K562 (cell line): Measurements from ENCODE around the gene METTL14. TPM values are rescaled to one million over a fixed set of nuclear protein-coding genes. Genes with fewer than 3 reads are reported as not detected.

ENCODE experiments used
- ATAC-seq: fragments of 200-7000 bp; cut with Tn5 transposase; 3 replicates; pipeline ENCODE4 v1.9.1; 2020; ENCODE audit warnings: moderate library complexity
- BruUV-seq: library from RNA; stranded (reverse); fragments of 400-500 nt; replicated peaks from 2 replicates; lab custom pipeline; 2021; lab: Mats Ljungman, UMichigan
- CTCF ChIA-PET: fragments of 300-600 bp; formaldehyde crosslinking; extraction: SDS; loops from one replicate; lab custom pipeline; 2021; ENCODE audit warnings: low intra/inter-chr PET ratio; lab: Yijun Ruan, JAX
- POLR2A ChIA-PET: fragments of 300-600, 350-650 bp; sonication (Branson Sonifier 250); formaldehyde crosslinking; extraction: SDS; loops from one replicate; lab custom pipeline; 2021; ENCODE audit warnings: antibody characterized with exemption, inconsistent platforms; lab: Yijun Ruan, JAX
- DNase-seq, 4 experiments: peaks; one replicate each; pipeline versions ENCODE4 v3.0.0 to v3.0.0-alpha.2; 2011 to 2018; ENCODE audit warnings: low spot score in 3 of 4, mixed read lengths in 3 of 4; ENCODE audit errors: extremely low read depth in 1 of 4
- FAIRE-seq: peaks from 2 replicates; lab custom pipeline; 2011; peaks lifted over from hg19 to GRCh38; lab: Jason Lieb, UNC
- H2AFZ ChIP-seq: 2 replicates; pipeline ENCODE4 v1.6.0; 2011; ENCODE audit warnings: low read depth, low read length, control low read depth, inconsistent platforms
- H3K27ac ChIP-seq: fragments of 200-600 bp; 3 replicates; pipeline ENCODE4 v1.8.0; 2011; ENCODE audit warnings: low read depth, mild to moderate bottlenecking, control low read depth, inconsistent platforms, low read length, moderate library complexity, mixed read lengths; ENCODE audit errors: extremely low read depth
- H3K27me3 ChIP-seq, 2 experiments: fragments of 300-600 bp in 1 of 2; 2 replicates in 1 of 2; 3 replicates in 1 of 2; pipeline versions ENCODE4 v1.6.0 to v1.8.0; 2011; ENCODE audit warnings: inconsistent platforms in 2 of 2, low read length in 2 of 2, mild to moderate bottlenecking in 1 of 2, mixed read lengths in 1 of 2, moderate library complexity in 1 of 2; ENCODE audit not compliant: control insufficient read depth in 2 of 2, insufficient read depth in 2 of 2
- H3K36me3 ChIP-seq: fragments of 300-600 bp; 3 replicates; pipeline ENCODE4 v1.8.0; 2011; ENCODE audit warnings: mild to moderate bottlenecking, low read length, inconsistent platforms; ENCODE audit not compliant: control insufficient read depth, insufficient read depth
- H3K4me1 ChIP-seq, 2 experiments: fragments of 200-600 bp in 1 of 2; replicated peaks in 1 of 2; 2 replicates in 1 of 2; 3 replicates in 1 of 2; pipeline versions ENCODE4 v1.5.1 to v1.8.0; 2011; ENCODE audit warnings: inconsistent platforms in 2 of 2, low read length in 2 of 2, mild to moderate bottlenecking in 1 of 2, mixed read lengths in 1 of 2, moderate library complexity in 1 of 2; ENCODE audit not compliant: control insufficient read depth in 2 of 2, insufficient read depth in 2 of 2
- H3K4me2 ChIP-seq: 2 replicates; pipeline ENCODE4 v1.6.1; 2011; ENCODE audit warnings: low read length, control low read depth, inconsistent platforms, mixed read lengths; ENCODE audit not compliant: insufficient read depth
- H3K4me3 ChIP-seq: fragments of 200-600 bp; sonication (generic), shearing (Covaris generic); 2 replicates; pipeline ENCODE4 v1.5.1; 2016; ENCODE audit warnings: control low read depth, inconsistent platforms
- H3K79me2 ChIP-seq: fragments of 200-600 bp; 3 replicates; pipeline ENCODE4 v1.8.0; 2011; ENCODE audit warnings: low read length, inconsistent platforms; ENCODE audit not compliant: control insufficient read depth, insufficient read depth
- H3K9ac ChIP-seq, 2 experiments: 2 replicates each; pipeline versions ENCODE4 v1.6.0 to v1.6.1; 2011; ENCODE audit warnings: low read depth in 2 of 2, low read length in 2 of 2, control low read depth in 1 of 2, inconsistent platforms in 1 of 2, mild to moderate bottlenecking in 1 of 2, mixed read lengths in 1 of 2; ENCODE audit not compliant: insufficient read depth in 1 of 2
- H3K9me1 ChIP-seq: one replicate; pipeline ENCODE4 v1.6.0; 2011; ENCODE audit warnings: inconsistent platforms, mild to moderate bottlenecking, low read length, moderate library complexity; ENCODE audit not compliant: control insufficient read depth, insufficient read depth
- H3K9me3 ChIP-seq: replicated peaks from 2 replicates; pipeline ENCODE4 v1.5.1; 2011; ENCODE audit warnings: low read depth, low read length, inconsistent platforms; ENCODE audit not compliant: control insufficient read depth, insufficient read depth
- H4K20me1 ChIP-seq: replicated peaks from 2 replicates; pipeline ENCODE4 v1.6.1; 2011; ENCODE audit warnings: low read length, inconsistent platforms, mixed read lengths; ENCODE audit not compliant: control insufficient read depth, insufficient read depth
- HDAC6 ChIP-seq: IDR thresholded peaks from 2 replicates; pipeline ENCODE4 v1.6.1; 2012; ENCODE audit warnings: low read depth, mild to moderate bottlenecking, control low read depth, inconsistent platforms, low read length, moderate library complexity
- SMAD4 ChIP-seq: fragments of 250-450 bp; sonication (Bioruptor Pico); conservative IDR thresholded peaks from 2 replicates; pipeline ENCODE4 v1.8.0; 2021; ENCODE audit warnings: inconsistent platforms, mild to moderate bottlenecking, moderate library complexity
- XRCC3 ChIP-seq: fragments of 450-650 bp; IDR thresholded peaks from 2 replicates; pipeline ENCODE4 v1.6.1; 2017; ENCODE audit warnings: mild to moderate bottlenecking, moderate library complexity
- ZNF77 ChIP-seq: fragments of 250-450 bp; sonication (Bioruptor Pico); IDR thresholded peaks from 2 replicates; pipeline ENCODE4 v1.5.0; 2020
- in situ Hi-C: fragments of 300-500 bp; cut with MboI; formaldehyde crosslinking; loops from 4 replicates; pipeline ENCODE4 v1.15.0; 2018; ENCODE audit warnings: inconsistent platforms, mixed read lengths
- intact Hi-C: fragments of 100-400 bp; cut with micrococcal nuclease; formaldehyde crosslinking; loops from 2 replicates; pipeline ENCODE4 v1.14.2; 2022
- polyA plus RNA-seq, 8 experiments: library from polyadenylated mRNA; depleted of rRNA in 4 of 8; stranded (reverse) in 5 of 8; unstranded in 3 of 8; fragments of >200 nt; fragmentation: Nextera tagmentation in 2 of 8; fragmentation: Illumina TruSeq in 1 of 8; extraction: Ambion mirVana in 2 of 8; extraction: Trizol in 1 of 8; gene quantifications; 2 replicates each; pipeline versions ENCODE4 v1.2.1 to v1.2.3, GENCODE V29; 2011 to 2014; ENCODE audit warnings: inconsistent platforms in 1 of 8, missing spikeins in 1 of 8
- total RNA-seq, 7 experiments: library from RNA; depleted of rRNA in 6 of 7; stranded (reverse); fragments of >200 nt in 6 of 7; fragmentation: Illumina TruSeq in 2 of 7; extraction: Trizol in 2 of 7; gene quantifications; 2 replicates each; pipeline versions ENCODE4 v1.2.1 to v1.2.3, GENCODE V29; 2011 to 2021; ENCODE audit warnings: low replicate concordance in 1 of 7
- TF ChIP-seq, protein P1 (sequence below): fragments of 450-650 bp; formaldehyde crosslinking; IDR thresholded peaks from 2 replicates; pipeline ENCODE4 v1.4.0; 2020; ENCODE audit warnings: mild to moderate bottlenecking, moderate library complexity

The METTL14 gene
- total and polyA plus RNA-seq, 9 of the 15 experiments (the other 6 are each of a cell fraction or from before 2014, with no cell fraction given) = 16.7 to 42.4 (median 27.7) TPM

DNA sequence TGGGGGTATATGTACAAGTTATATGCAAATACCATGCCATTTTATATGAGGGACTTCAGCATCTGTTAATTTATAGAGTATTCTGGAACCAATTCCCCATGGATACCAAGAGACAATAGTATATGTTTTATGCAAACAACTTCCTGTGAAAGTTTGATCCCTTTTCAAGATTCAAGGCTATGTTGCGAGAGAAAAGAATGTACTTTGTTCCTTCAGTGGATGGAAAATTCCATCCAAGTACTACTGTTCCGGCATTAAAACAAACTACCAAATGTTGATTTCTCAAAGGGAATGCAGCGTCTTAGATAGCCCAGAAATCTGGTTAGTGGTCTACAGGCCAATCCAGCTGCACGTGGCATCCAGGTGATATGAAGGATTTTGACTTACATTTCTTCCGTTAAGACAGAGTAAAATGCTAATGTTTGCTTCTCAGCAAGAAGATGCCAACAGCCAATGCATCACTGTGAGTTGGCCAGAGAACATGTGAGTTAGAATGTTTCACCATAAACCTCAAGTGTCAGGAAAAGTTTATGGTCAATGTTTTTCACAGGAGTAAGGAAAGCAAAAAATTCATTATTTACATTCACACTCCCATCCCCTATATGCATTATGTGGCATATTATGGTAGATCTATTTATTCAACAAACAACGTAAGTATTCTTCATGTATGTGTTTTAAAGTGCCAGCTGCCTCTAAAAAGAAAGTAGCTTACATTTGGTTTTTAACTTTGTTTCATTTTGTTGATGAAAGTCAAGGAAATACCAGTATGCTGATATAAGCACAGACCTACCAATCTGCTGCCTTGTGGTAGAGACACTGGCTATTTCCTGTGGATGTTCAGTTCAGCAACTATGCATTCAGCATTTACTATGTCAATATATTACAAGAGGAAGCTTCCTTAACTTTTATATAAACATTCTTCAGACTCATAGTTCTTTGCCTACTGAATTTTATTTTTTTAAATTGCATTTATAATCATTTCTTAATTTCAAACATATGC lies 44.4 kb downstream of the METTL14 start (continued):
- TF ChIP-seq XRCC3 = no peak

DNA sequence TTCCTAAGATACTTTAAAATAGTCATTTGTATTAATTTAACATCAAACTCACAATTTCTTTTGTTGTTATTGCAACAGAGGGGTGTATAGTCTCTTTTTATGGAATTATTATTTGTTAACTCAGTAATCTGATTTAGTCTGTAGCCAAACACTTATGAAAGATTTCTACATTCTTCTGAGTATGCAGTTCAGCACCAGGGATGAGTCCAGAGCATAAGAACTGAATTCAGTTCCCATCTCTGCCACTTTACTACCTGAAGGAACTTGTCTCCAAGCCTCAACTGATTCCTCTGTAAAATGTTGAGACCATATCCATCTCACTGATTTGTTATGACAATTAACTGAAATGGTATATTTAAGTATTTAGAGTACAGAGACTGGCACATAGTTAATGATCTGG lies 45.5 kb downstream of the METTL14 start:
- Histone ChIP-seq H2AFZ (no peak overlapping the region), H3K36me3 (peaks cover 41% of the 10 kb centered on the region; the same call in 2 of the 3 replicates), H3K9me3 (no peaks in the 10 kb centered on the region), H3K4me3 (no peak overlapping the region), H3K27ac (no peak overlapping the region), H3K9ac (no peak overlapping the region), H3K4me2 (no peak overlapping the region), H4K20me1 (no peaks in the 10 kb centered on the region), H3K27me3 (no peaks in the 10 kb centered on the region), H3K4me1 (no peaks in the 10 kb centered on the region), H3K9me1 (no peaks in the 10 kb centered on the region), H3K79me2 (no peaks in the 10 kb centered on the region)
- in situ Hi-C loops = no loop called here
- ATAC-seq = no peak
- no peak for TF ChIP-seq ZNF77 (CRISPR knock-in tag)
- TF ChIP-seq, protein P1, sequence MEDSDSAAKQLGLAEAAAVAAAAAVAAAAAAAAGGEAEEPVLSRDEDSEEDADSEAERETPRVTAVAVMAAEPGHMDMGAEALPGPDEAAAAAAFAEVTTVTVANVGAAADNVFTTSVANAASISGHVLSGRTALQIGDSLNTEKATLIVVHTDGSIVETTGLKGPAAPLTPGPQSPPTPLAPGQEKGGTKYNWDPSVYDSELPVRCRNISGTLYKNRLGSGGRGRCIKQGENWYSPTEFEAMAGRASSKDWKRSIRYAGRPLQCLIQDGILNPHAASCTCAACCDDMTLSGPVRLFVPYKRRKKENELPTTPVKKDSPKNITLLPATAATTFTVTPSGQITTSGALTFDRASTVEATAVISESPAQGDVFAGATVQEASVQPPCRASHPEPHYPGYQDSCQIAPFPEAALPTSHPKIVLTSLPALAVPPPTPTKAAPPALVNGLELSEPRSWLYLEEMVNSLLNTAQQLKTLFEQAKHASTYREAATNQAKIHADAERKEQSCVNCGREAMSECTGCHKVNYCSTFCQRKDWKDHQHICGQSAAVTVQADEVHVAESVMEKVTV = no peak
- no peak for TF ChIP-seq SMAD4 (CRISPR knock-in tag)
- TF ChIP-seq HDAC6 = no peak
- no peak for DNase-seq
- no peak for FAIRE-seq
- ChIA-PET POLR2A (no interaction called here), CTCF (no interaction called here)
- intact Hi-C loops = no loop called here
- BruUV-seq = no TSS peak
